OCI-LY1 (cell line): ENCODE data around the gene ARHGEF4.

Experiments
- H2AFZ ChIP-seq: fragments of 200-600 bp; sonication (generic), shearing (Covaris generic); 2 replicates; pipeline ENCODE4 v1.6.0; 2014; ENCODE audit warnings: antibody characterized with exemption, mild to moderate bottlenecking, low read length
- H3F3A ChIP-seq: fragments of 200-600 bp; sonication (generic), shearing (Covaris generic); 2 replicates; pipeline ENCODE4 v1.6.0; 2014; ENCODE audit warnings: mild to moderate bottlenecking, antibody characterized with exemption, low read length, moderate library complexity; ENCODE audit not compliant: insufficient read depth
- H3K27ac ChIP-seq: fragments of 200-600 bp; sonication (generic); 2 replicates; pipeline ENCODE4 v1.5.1; 2014; ENCODE audit warnings: low read length, mixed run types, mild to moderate bottlenecking, low read depth; ENCODE audit not compliant: poor library complexity, severe bottlenecking
- H3K27me3 ChIP-seq: fragments of 200-600 bp; sonication (generic); 2 replicates; pipeline ENCODE4 v1.6.0; 2014; ENCODE audit warnings: antibody characterized with exemption, mild to moderate bottlenecking, low read length, moderate library complexity; ENCODE audit not compliant: insufficient read depth
- H3K36me3 ChIP-seq: fragments of 200-600 bp; sonication (generic); 2 replicates; pipeline ENCODE4 v1.6.1; 2014; ENCODE audit warnings: mild to moderate bottlenecking, antibody characterized with exemption, low read length, moderate library complexity, mixed read lengths; ENCODE audit not compliant: insufficient read depth
- H3K4me1 ChIP-seq: fragments of 200-600 bp; sonication (generic); 2 replicates; pipeline ENCODE4 v1.5.1; 2014; ENCODE audit warnings: mild to moderate bottlenecking, low read length, moderate library complexity; ENCODE audit not compliant: insufficient read depth, severe bottlenecking
- H3K4me2 ChIP-seq: fragments of 200-600 bp; sonication (generic), shearing (Covaris generic); 2 replicates; pipeline ENCODE4 v1.6.1; 2014; ENCODE audit warnings: low read length
- H3K4me3 ChIP-seq: fragments of 200-600 bp; sonication (generic); 2 replicates; pipeline ENCODE4 v1.5.1; 2014; ENCODE audit warnings: low read length, low read depth, mild to moderate bottlenecking, mixed read lengths; ENCODE audit not compliant: poor library complexity, severe bottlenecking
- H3K79me2 ChIP-seq: fragments of 200-600 bp; shearing (Covaris generic); 2 replicates; pipeline ENCODE4 v1.6.1; 2016; ENCODE audit warnings: mixed run types, low read length, mixed read lengths; ENCODE audit not compliant: insufficient read depth
- H3K9ac ChIP-seq: fragments of 200-600 bp; sonication (generic), shearing (Covaris generic); 2 replicates; pipeline ENCODE4 v1.6.1; 2014; ENCODE audit warnings: mild to moderate bottlenecking, low read length, mixed read lengths
- H3K9me2 ChIP-seq: fragments of 200-600 bp; sonication (generic), shearing (Covaris generic); 2 replicates; pipeline ENCODE4 v1.6.1; 2014; ENCODE audit warnings: low read depth, mild to moderate bottlenecking, low read length, mixed read lengths
- H3K9me3 ChIP-seq: fragments of 200-600 bp; shearing (Covaris generic); 2 replicates; pipeline ENCODE4 v1.6.1; 2014; ENCODE audit warnings: low read length, mixed read lengths
- H4K20me1 ChIP-seq: fragments of 200-600 bp; sonication (generic), shearing (Covaris generic); 2 replicates; pipeline ENCODE4 v1.6.0; 2016; ENCODE audit warnings: mild to moderate bottlenecking, low read length; ENCODE audit not compliant: insufficient read depth
- EZH2 ChIP-seq: fragments of 200-600 bp; sonication (generic), shearing (Covaris generic); IDR thresholded peaks from 2 replicates; pipeline ENCODE4 v1.8.0; 2017; ENCODE audit warnings: borderline replicate concordance, mixed run types, mild to moderate bottlenecking, antibody characterized with exemption, low read length, moderate library complexity, mixed read lengths
- TF ChIP-seq, protein P1 (sequence below): fragments of 200-600 bp; sonication (generic), shearing (Covaris generic); IDR thresholded peaks from 2 replicates; pipeline ENCODE4 v1.5.1; 2017; ENCODE audit warnings: mild to moderate bottlenecking, antibody characterized with exemption, low read length, moderate library complexity, mixed read lengths

Gene ARHGEF4

DNA sequence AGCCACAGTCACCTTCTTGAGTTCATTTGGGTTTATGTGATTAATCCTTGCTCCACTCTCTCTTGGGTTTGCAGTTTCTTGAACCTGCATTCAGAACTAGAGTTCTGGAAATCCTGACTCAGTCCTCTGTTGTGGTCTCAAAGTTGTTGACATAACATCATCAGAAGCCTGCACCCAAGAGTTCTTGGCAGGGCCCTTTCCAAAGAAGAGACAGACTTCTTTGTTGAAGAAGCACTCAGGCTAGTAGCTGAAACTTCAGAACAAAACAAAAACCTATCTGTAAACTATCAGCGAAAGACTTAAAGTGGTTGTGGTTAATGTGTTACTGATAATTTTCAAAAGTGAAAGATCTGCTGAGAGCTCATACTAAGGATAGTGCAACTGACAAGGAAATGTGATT, 135.7 kb downstream of the ARHGEF4 start:
- Histone ChIP-seq H3K27ac (no peak overlapping the region), H4K20me1 (no peaks in the 10 kb centered on the region), H3K9me3 (0 out of 2 replicates have a peak, but pooled peaks cover 3% of the 10 kb centered on the region), H3K79me2 (no peaks in the 10 kb centered on the region), H3K36me3 (no peaks in the 10 kb centered on the region), H3K27me3 (no peaks in the 10 kb centered on the region; the same call in 1 of the 2 replicates), H3F3A (no peaks in the 10 kb centered on the region), H3K4me1 (no peaks in the 10 kb centered on the region), H2AFZ (no peak overlapping the region), H3K9ac (no peak overlapping the region), H3K4me2 (no peak overlapping the region), H3K9me2 (no peaks in the 10 kb centered on the region), H3K4me3 (no peak overlapping the region)
- TF ChIP-seq EZH2: no peak
- TF ChIP-seq, protein P1, sequence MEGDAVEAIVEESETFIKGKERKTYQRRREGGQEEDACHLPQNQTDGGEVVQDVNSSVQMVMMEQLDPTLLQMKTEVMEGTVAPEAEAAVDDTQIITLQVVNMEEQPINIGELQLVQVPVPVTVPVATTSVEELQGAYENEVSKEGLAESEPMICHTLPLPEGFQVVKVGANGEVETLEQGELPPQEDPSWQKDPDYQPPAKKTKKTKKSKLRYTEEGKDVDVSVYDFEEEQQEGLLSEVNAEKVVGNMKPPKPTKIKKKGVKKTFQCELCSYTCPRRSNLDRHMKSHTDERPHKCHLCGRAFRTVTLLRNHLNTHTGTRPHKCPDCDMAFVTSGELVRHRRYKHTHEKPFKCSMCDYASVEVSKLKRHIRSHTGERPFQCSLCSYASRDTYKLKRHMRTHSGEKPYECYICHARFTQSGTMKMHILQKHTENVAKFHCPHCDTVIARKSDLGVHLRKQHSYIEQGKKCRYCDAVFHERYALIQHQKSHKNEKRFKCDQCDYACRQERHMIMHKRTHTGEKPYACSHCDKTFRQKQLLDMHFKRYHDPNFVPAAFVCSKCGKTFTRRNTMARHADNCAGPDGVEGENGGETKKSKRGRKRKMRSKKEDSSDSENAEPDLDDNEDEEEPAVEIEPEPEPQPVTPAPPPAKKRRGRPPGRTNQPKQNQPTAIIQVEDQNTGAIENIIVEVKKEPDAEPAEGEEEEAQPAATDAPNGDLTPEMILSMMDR: no peak

DNA sequence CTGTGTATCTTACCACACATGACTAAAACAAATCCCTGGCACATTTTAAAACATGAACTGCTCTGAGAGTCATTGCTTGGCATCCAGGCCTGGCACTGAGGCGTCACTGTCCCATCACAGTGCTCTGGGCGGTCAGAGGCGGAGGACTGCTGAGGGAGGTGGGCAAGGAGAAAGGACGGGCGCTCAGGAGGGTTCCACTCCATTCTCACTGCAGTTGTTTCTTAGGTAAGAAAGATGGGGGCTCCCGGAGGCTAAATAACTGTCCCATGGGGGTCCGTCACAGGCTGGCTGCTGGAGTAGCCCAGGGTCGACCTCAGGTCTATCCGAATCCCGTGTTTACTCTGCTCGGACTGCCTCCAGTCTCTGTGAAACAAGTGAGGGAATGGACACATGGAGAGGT, 139.0 kb downstream of the ARHGEF4 start:
- no peak overlapping the region for H2AFZ ChIP-seq
- no peak for TF ChIP-seq EZH2
- TF ChIP-seq, protein P1: no peak
- H3K27ac ChIP-seq: no peak overlapping the region
- no peaks in the 10 kb centered on the region for H4K20me1 ChIP-seq
- H3K4me1 ChIP-seq: no peaks in the 10 kb centered on the region
- H3K9me2 ChIP-seq: no peaks in the 10 kb centered on the region
- no peaks in the 10 kb centered on the region for H3K36me3 ChIP-seq
- no peaks in the 10 kb centered on the region for H3K79me2 ChIP-seq
- H3K4me2 ChIP-seq: no peak overlapping the region
- H3K4me3 ChIP-seq: no peak overlapping the region
- H3K9me3 ChIP-seq: 0 out of 2 replicates have a peak, but pooled peaks cover 4% of the 10 kb centered on the region
- H3K9ac ChIP-seq: no peak overlapping the region
- H3K27me3 ChIP-seq: no peaks in the 10 kb centered on the region
- no peaks in the 10 kb centered on the region for H3F3A ChIP-seq

DNA sequence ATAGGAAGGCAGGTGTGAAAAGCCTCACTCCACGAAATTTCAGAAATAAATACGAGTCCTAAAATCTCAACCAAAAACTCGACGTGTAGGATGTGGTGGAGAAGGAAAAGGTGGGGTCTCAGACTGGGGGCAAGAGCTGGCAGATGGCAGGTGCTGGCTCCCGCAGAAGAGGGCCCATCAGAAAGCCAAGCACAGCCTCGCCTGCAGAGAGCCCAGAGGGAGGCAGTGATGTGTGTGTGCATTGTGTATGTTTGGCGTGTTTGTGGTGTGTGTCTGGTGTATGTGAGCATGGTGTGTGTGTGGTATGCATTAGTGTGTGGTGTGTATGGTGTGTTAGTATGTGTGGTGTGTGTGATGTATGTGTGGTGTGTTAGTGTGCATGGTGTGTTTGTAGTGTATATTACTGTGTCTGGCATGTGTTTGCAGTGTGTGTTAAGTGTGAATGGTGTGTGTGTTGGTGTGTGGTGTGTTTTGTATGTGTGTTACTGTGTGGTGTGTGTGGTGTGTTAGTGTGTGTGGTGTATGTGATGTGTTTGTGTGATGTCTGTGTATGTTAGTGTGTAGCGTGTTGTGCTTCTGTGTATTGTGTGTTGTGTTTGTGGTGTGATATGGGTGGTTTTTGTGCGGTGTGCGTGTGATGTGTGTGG, 140.0 kb downstream of the ARHGEF4 start:
- H3K27me3 ChIP-seq: no peaks in the 10 kb centered on the region
- no peaks in the 10 kb centered on the region for H3F3A ChIP-seq
- no peaks in the 10 kb centered on the region for H3K9me2 ChIP-seq
- no peaks in the 10 kb centered on the region for H3K79me2 ChIP-seq
- H3K27ac ChIP-seq: no peak overlapping the region
- no peak overlapping the region for H3K4me2 ChIP-seq
- TF ChIP-seq, protein P1: no peak
- TF ChIP-seq EZH2: no peak
- H3K36me3 ChIP-seq: no peaks in the 10 kb centered on the region
- no peak overlapping the region for H3K9ac ChIP-seq
- 0 out of 2 replicates have a peak, but pooled peaks cover 4% of the 10 kb centered on the region for H3K9me3 ChIP-seq
- H3K4me1 ChIP-seq: no peaks in the 10 kb centered on the region
- no peak overlapping the region for H3K4me3 ChIP-seq
- H2AFZ ChIP-seq: no peak overlapping the region
- no peaks in the 10 kb centered on the region for H4K20me1 ChIP-seq
